ENCODE data around the gene NFIB.

NFIB gene

DNA sequence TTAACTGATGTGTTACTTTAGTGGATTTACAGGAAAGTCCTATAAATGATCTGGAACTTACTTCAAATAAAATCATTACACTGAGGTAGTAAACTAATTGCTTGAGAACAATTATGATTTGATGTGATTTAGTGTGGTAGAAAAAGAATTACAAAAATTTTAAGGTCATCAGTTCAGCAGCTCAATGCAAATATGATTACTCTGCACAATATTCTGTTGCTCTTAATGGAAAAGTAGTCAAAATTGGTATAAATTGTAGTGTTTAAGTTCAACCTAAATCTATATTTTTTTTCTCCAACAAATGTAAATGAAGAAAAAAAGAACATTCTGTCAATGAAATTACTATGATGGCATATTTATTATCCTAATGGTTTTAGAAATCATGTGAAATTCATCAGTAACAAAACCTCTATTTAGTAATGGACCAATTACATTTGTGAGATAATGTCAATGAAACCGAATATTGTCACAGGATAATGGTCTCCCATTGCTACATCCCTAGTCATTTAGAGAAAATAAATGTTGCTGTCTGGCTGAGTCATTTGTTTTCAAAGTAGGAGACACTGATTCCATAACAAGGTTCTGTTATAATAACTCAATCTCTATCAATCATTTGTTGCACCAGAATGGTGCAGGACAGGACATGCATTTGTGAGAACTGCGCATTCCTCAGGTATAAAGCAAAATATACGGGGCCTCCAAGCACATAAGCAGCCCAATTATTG is 177.1 kb downstream of the NFIB start:
- H3K36me3 ChIP-seq (replicated peaks; ENCODE audit: insufficient read depth, low read length) = no peaks in the 10 kb centered on the region
- TF ChIP-seq, protein P1, sequence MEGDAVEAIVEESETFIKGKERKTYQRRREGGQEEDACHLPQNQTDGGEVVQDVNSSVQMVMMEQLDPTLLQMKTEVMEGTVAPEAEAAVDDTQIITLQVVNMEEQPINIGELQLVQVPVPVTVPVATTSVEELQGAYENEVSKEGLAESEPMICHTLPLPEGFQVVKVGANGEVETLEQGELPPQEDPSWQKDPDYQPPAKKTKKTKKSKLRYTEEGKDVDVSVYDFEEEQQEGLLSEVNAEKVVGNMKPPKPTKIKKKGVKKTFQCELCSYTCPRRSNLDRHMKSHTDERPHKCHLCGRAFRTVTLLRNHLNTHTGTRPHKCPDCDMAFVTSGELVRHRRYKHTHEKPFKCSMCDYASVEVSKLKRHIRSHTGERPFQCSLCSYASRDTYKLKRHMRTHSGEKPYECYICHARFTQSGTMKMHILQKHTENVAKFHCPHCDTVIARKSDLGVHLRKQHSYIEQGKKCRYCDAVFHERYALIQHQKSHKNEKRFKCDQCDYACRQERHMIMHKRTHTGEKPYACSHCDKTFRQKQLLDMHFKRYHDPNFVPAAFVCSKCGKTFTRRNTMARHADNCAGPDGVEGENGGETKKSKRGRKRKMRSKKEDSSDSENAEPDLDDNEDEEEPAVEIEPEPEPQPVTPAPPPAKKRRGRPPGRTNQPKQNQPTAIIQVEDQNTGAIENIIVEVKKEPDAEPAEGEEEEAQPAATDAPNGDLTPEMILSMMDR (IDR thresholded peaks at IDR 0.05; ENCODE audit: low read length) = no peak
- no peak for TF ChIP-seq EZH2 (optimal IDR thresholded peaks at IDR 0.05; ENCODE audit: low read depth, low read length)
- no peak for TF ChIP-seq EZH2phosphoT487 (IDR thresholded peaks at IDR 0.05; ENCODE audit: low read length)
- no peaks in the 10 kb centered on the region for H3K9me2 ChIP-seq (replicated peaks; ENCODE audit: insufficient read depth, low read length)
- H3K4me3 ChIP-seq (ENCODE audit: low read length) = no peak overlapping the region
- no peaks in the 10 kb centered on the region for H3K79me2 ChIP-seq (ENCODE audit: low read length)
- no peaks in the 10 kb centered on the region for H3K9me3 ChIP-seq (replicated peaks; ENCODE audit: insufficient read depth, low read length)
- H3K4me1 ChIP-seq (ENCODE audit: low read length) = no peaks in the 10 kb centered on the region
- no peak overlapping the region for H2AFZ ChIP-seq (ENCODE audit: low read length)
- no peak overlapping the region for H3K27ac ChIP-seq (ENCODE audit: low read length)
- no peak overlapping the region for H3K9ac ChIP-seq (ENCODE audit: low read length)
- H3K27me3 ChIP-seq (replicated peaks; ENCODE audit: insufficient read depth, low read length) = no peaks in the 10 kb centered on the region
- H3F3A ChIP-seq (ENCODE audit: insufficient read depth, low read length) = no peaks in the 10 kb centered on the region
- H4K20me1 ChIP-seq (ENCODE audit: insufficient read depth, low read length) = no peaks in the 10 kb centered on the region
- H3K4me2 ChIP-seq (ENCODE audit: low read depth, low read length) = no peak overlapping the region
- DNase-seq = no peak

DNA sequence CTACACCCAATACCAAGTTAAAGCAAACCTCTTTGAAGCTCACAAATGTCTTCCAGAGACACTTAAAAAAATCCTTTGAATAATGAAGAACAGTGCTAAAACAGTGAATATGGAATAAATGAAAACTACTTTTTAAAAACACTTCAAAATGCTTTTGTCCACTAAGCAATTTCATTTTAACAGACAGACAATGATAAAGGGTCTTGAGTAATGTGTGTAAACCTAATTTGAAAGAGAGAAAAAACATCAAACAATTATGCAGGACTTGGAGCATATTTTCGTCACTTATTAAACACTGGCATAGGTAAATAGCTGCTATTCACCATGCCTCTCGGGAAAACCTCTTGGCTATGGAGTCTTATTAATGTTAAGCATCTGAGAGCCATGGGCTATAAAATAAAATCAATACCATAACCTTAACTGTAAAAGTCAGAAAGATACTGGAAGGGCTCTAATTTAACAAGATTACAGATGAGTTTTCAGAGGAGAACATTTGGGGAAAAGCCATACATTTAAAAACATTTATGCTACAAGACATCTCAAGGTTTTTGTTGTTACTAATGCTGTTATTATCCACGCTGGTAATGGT is 177.8 kb downstream of the NFIB start:
- Histone ChIP-seq H3K36me3 (replicated peaks; ENCODE audit: insufficient read depth, low read length) (no peaks in the 10 kb centered on the region), H3K4me2 (ENCODE audit: low read depth, low read length) (no peak overlapping the region), H3K4me1 (ENCODE audit: low read length) (no peaks in the 10 kb centered on the region), H4K20me1 (ENCODE audit: insufficient read depth, low read length) (no peaks in the 10 kb centered on the region), H3K27me3 (replicated peaks; ENCODE audit: insufficient read depth, low read length) (no peaks in the 10 kb centered on the region), H2AFZ (ENCODE audit: low read length) (no peak overlapping the region), H3K9me3 (replicated peaks; ENCODE audit: insufficient read depth, low read length) (no peaks in the 10 kb centered on the region), H3F3A (ENCODE audit: insufficient read depth, low read length) (no peaks in the 10 kb centered on the region), H3K27ac (ENCODE audit: low read length) (no peak overlapping the region), H3K4me3 (ENCODE audit: low read length) (no peak overlapping the region), H3K79me2 (ENCODE audit: low read length) (no peaks in the 10 kb centered on the region), H3K9me2 (replicated peaks; ENCODE audit: insufficient read depth, low read length) (no peaks in the 10 kb centered on the region), H3K9ac (ENCODE audit: low read length) (no peak overlapping the region)
- DNase-seq = no peak
- TF ChIP-seq, protein P1 (IDR thresholded peaks at IDR 0.05; ENCODE audit: low read length) = no peak
- TF ChIP-seq EZH2 (optimal IDR thresholded peaks at IDR 0.05; ENCODE audit: low read depth, low read length) (no peak), EZH2phosphoT487 (IDR thresholded peaks at IDR 0.05; ENCODE audit: low read length) (no peak)

DNA sequence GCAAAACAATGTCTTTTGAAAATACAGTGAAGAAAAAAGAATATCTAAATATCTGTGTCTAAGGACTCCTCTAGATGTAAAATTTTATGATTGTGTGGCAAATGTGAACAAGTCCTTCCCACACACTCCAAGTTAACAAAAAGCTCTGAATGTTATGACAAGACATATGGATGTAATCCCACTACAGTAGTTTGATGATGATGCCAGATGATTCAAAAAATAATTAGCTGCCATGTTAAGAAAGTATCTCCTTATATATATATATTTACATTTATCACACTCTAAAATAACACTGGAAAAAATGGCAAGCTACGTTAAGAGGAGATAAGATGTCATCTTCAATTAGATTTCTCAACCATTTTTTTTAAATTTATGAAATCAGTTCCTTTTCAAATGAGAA is 178.5 kb downstream of the NFIB start:
- H3K79me2 ChIP-seq (ENCODE audit: low read length) = no peaks in the 10 kb centered on the region
- H3F3A ChIP-seq (ENCODE audit: insufficient read depth, low read length) = no peaks in the 10 kb centered on the region
- H3K4me3 ChIP-seq (ENCODE audit: low read length) = no peak overlapping the region
- H3K9ac ChIP-seq (ENCODE audit: low read length) = no peak overlapping the region
- no peaks in the 10 kb centered on the region for H3K9me3 ChIP-seq (replicated peaks; ENCODE audit: insufficient read depth, low read length)
- TF ChIP-seq, protein P1 (IDR thresholded peaks at IDR 0.05; ENCODE audit: low read length) = no peak
- TF ChIP-seq EZH2 (optimal IDR thresholded peaks at IDR 0.05; ENCODE audit: low read depth, low read length) = no peak
- TF ChIP-seq EZH2phosphoT487 (IDR thresholded peaks at IDR 0.05; ENCODE audit: low read length) = no peak
- H3K27ac ChIP-seq (ENCODE audit: low read length) = no peak overlapping the region
- H2AFZ ChIP-seq (ENCODE audit: low read length) = no peak overlapping the region
- no peaks in the 10 kb centered on the region for H3K27me3 ChIP-seq (replicated peaks; ENCODE audit: insufficient read depth, low read length)
- no peaks in the 10 kb centered on the region for H3K36me3 ChIP-seq (replicated peaks; ENCODE audit: insufficient read depth, low read length)
- DNase-seq = no peak
- no peak overlapping the region for H3K4me2 ChIP-seq (ENCODE audit: low read depth, low read length)
- H3K9me2 ChIP-seq (replicated peaks; ENCODE audit: insufficient read depth, low read length) = no peaks in the 10 kb centered on the region
- no peaks in the 10 kb centered on the region for H4K20me1 ChIP-seq (ENCODE audit: insufficient read depth, low read length)
- H3K4me1 ChIP-seq (ENCODE audit: low read length) = no peaks in the 10 kb centered on the region
